ENCODE data around the gene CELF2. TPM values are rescaled to one million over a fixed set of nuclear protein-coding genes. Genes with fewer than 3 reads are reported as not detected.

Gene CELF2
- total and polyA plus RNA-seq, 2 of the 4 experiments (the other 2 are of a cell fraction): 3.5 to 6.6 TPM

DNA sequence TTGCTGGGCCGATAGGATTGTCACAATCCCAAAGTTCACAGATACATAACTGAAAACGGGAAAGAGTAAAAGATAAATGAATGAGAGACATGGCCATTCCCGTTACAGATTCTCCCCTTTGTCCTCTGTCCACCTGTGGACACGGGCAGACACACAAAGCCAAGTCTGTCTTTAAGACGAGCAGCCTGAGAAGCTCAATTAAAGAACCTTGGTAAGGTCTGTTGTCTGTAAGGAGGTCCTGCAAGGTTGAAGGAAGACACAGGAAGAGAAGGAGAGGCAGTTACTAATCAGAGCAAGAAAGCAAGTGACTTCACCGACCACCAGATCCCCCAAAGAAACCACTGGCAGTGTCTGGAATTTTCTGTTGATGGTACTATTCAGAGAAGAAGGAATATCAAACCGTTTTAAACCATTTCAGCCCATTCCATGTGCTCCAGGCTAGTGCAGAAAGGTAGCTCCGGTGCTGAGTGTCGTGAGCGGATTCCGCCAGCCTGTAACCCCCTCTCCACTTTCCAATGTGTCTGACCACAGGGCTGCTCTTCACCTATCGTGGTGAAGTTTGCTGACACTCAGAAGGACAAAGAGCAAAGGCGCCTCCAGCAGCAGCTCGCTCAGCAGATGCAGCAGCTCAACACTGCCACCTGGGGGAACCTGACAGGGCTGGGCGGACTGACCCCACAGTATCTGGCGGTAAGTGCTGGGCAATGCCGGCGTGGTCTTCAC lies 252.6 kb downstream of the CELF2 start:
- H2AK5ac ChIP-seq (ENCODE audit: low read depth, low read length): no peak overlapping the region
- H4K91ac ChIP-seq (ENCODE audit: insufficient read depth, low read depth, low read length): no peak overlapping the region
- H3K4me3 ChIP-seq (ENCODE audit: insufficient read depth, low read depth, low read length): no peak overlapping the region
- WGBS, 2 experiments (ENCODE audit: extremely low coverage in 2 of 2, insufficient read length in 1 of 2): 83% methylated on average over 1 of the region's 18 CpGs; no CpG with 5 or more reads in 1 of the 2 experiments
- H3K56ac ChIP-seq (ENCODE audit: extremely low read depth, insufficient read depth, low read length): no peak overlapping the region
- H2AK9ac ChIP-seq (replicated peaks; ENCODE audit: low read depth, low read length, poor library complexity): no peak overlapping the region
- intact Hi-C loops (cut with micrococcal nuclease) (loop anchor here (1.0 to 5.0 kb wide), 6 partner anchors 202 to 1939 kb away; no protein-coding TSS in a partner anchor), in situ Hi-C loops (cut with MboI; ENCODE audit: low sequenced_read_pairs) (loop anchor here (10.0 kb wide), 2 partner anchors 1665 to 1935 kb away; no protein-coding TSS in a partner anchor), dilution Hi-C loops (cut with HindIII; ENCODE audit: low sequenced_read_pairs, unreplicated experiment) (no loop called here)
- no peaks in the 10 kb centered on the region; the same call in 1 of the 2 replicates for H3K27me3 ChIP-seq (ENCODE audit: control insufficient read depth, insufficient read depth, low read length)
- H3K36me3 ChIP-seq (ENCODE audit: control insufficient read depth, insufficient read depth, low read length): no peaks in the 10 kb centered on the region
- no peak overlapping the region for H3K23ac ChIP-seq (ENCODE audit: low read depth, low read length)
- no peaks in the 10 kb centered on the region for H3K79me1 ChIP-seq (ENCODE audit: low read depth in 1 of 2, low read length in 2 of 2)
- peak overlapping the region; percentile 40 for H2AFZ ChIP-seq (replicated peaks; ENCODE audit: low read length, poor library complexity)
- DNase-seq: peak; percentile 53
- H3K4me2 ChIP-seq (ENCODE audit: low read depth, low read length): no peak overlapping the region
- no peak overlapping the region for H2BK5ac ChIP-seq (ENCODE audit: low read depth, low read length, poor library complexity, severe bottlenecking)
- no peaks in the 10 kb centered on the region for H3K9me1 ChIP-seq (ENCODE audit: insufficient read depth, low read length)
- peak; percentile 99 for ATAC-seq (ENCODE audit: low read depth)
- POLR2A ChIA-PET (ENCODE audit: unreplicated experiment): no interaction called here
- CTCF ChIA-PET: interaction anchor here (0.6 to 2.0 kb wide), 3 partner anchors 124 to 1927 kb away, joined by 3 to 8 read pairs (median 3); no protein-coding TSS in a partner anchor
- no peak overlapping the region for H4K5ac ChIP-seq (ENCODE audit: low read depth, low read length)
- H3K4ac ChIP-seq (ENCODE audit: low read depth, low read length): no peak overlapping the region
- no TSS peak for BruUV-seq (replicated peaks)
- no peak overlapping the region for H3K14ac ChIP-seq (replicated peaks; ENCODE audit: low read depth, low read length)
- H2BK15ac ChIP-seq (ENCODE audit: low read depth, low read length): no peak overlapping the region
- no peak overlapping the region for H4K8ac ChIP-seq (ENCODE audit: low read depth in 2 of 2, low read length in 2 of 2)
- H2BK20ac ChIP-seq (ENCODE audit: low read depth, low read length): no peak overlapping the region
- no peak overlapping the region for H3K9ac ChIP-seq (ENCODE audit: low read depth, low read length)
- no peak overlapping the region for H2BK120ac ChIP-seq (ENCODE audit: low read depth, low read length)
- no peak overlapping the region for H3K18ac ChIP-seq (ENCODE audit: low read depth, low read length)
- no peaks in the 10 kb centered on the region for H3K4me1 ChIP-seq (ENCODE audit: control insufficient read depth, insufficient read depth, low read length)
- TF ChIP-seq RCOR1 (IDR thresholded peaks at IDR 0.05; ENCODE audit: insufficient replicate concordance, low read length) (no peak), CEBPB (IDR thresholded peaks at IDR 0.05; ENCODE audit: low read depth, low read length) (no peak), RFX5 (IDR thresholded peaks at IDR 0.05; ENCODE audit: low read depth, low read length) (no peak), RAD21 (IDR thresholded peaks at IDR 0.05; ENCODE audit: low read length) (peak; percentile 83), CHD1 (IDR thresholded peaks at IDR 0.05; ENCODE audit: low read depth, low read length) (no peak), SMC3 (IDR thresholded peaks at IDR 0.05; ENCODE audit: low read depth, low read length) (peak; percentile 73), NFE2L2 (IDR thresholded peaks at IDR 0.05; ENCODE audit: low read depth, low read length) (no peak), MXI1 (IDR thresholded peaks at IDR 0.05; ENCODE audit: borderline replicate concordance, low read depth, low read length) (no peak)
- TF ChIP-seq, protein P1, sequence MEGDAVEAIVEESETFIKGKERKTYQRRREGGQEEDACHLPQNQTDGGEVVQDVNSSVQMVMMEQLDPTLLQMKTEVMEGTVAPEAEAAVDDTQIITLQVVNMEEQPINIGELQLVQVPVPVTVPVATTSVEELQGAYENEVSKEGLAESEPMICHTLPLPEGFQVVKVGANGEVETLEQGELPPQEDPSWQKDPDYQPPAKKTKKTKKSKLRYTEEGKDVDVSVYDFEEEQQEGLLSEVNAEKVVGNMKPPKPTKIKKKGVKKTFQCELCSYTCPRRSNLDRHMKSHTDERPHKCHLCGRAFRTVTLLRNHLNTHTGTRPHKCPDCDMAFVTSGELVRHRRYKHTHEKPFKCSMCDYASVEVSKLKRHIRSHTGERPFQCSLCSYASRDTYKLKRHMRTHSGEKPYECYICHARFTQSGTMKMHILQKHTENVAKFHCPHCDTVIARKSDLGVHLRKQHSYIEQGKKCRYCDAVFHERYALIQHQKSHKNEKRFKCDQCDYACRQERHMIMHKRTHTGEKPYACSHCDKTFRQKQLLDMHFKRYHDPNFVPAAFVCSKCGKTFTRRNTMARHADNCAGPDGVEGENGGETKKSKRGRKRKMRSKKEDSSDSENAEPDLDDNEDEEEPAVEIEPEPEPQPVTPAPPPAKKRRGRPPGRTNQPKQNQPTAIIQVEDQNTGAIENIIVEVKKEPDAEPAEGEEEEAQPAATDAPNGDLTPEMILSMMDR (conservative IDR thresholded peaks at IDR 0.05; ENCODE audit: low read depth, low read length): peak; percentile 73
- TF ChIP-seq, protein P2, sequence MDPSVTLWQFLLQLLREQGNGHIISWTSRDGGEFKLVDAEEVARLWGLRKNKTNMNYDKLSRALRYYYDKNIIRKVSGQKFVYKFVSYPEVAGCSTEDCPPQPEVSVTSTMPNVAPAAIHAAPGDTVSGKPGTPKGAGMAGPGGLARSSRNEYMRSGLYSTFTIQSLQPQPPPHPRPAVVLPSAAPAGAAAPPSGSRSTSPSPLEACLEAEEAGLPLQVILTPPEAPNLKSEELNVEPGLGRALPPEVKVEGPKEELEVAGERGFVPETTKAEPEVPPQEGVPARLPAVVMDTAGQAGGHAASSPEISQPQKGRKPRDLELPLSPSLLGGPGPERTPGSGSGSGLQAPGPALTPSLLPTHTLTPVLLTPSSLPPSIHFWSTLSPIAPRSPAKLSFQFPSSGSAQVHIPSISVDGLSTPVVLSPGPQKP (IDR thresholded peaks at IDR 0.05; ENCODE audit: borderline replicate concordance, low read depth, low read length): no peak
- no peaks in the 10 kb centered on the region for H3K9me3 ChIP-seq (ENCODE audit: control insufficient read depth, insufficient read depth, low read length)
- H4K20me1 ChIP-seq (ENCODE audit: insufficient read depth, low read length): no peaks in the 10 kb centered on the region
- H3K27ac ChIP-seq (ENCODE audit: insufficient read depth, low read length): no peak overlapping the region
